ENCODE measurements around the gene ITGB3.

The ITGB3 gene

DNA sequence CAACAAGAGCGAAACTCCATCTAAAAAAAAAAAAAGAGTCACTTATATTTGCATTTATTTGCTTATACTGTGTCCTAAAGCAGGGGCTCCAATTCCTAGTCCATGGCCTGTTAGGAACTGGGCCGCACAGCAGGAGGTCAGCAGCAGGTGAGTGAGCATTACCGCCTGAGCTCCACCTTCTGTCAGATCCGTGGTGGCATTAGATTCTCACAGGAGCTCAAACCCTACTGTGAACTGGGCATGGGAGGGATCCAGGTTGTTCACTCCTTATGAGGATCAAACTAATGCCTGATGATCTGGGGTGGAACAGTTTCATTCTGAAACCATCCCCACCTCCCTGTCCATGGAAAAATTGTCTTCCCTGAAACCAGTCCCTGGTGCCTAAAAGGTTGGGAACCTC, 24.9 kb downstream of the ITGB3 start:
- no peak for DNase-seq

DNA sequence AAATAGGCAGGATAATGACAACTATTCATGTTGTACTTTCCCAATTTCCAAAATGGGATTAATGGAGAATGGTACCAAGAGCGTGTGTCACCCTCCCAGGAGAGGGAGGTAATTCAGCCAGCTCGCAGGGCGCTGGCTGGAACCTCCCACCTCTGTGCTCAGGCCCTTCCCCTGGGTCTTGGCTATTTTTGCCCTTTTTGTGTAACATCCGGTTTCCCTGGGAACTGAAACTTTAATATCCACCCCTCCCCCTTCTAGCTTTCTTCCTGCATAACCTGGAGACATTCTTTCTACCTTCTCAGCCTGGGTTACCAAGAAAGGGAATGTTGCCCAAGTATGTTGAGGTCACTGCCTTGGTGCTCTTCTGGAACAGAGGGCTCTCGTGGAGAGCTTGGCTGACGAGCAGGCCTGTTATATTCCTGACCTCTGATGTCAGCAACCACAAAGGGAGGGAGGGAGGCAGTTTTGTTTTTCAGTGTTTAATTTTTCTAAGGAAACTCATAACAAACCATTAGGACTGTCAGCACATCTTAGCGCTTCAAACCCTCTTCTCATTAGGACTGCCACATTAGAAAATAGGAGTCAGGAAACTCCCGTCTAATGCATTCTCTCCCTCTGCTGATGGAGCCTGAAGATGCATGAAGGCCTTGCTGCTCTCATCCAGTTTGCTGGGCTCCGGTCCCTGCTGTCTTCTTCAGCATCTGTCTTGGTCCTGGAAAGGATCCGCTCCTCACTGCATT, 25.6 kb downstream of the ITGB3 start:
- no peak for DNase-seq

DNA sequence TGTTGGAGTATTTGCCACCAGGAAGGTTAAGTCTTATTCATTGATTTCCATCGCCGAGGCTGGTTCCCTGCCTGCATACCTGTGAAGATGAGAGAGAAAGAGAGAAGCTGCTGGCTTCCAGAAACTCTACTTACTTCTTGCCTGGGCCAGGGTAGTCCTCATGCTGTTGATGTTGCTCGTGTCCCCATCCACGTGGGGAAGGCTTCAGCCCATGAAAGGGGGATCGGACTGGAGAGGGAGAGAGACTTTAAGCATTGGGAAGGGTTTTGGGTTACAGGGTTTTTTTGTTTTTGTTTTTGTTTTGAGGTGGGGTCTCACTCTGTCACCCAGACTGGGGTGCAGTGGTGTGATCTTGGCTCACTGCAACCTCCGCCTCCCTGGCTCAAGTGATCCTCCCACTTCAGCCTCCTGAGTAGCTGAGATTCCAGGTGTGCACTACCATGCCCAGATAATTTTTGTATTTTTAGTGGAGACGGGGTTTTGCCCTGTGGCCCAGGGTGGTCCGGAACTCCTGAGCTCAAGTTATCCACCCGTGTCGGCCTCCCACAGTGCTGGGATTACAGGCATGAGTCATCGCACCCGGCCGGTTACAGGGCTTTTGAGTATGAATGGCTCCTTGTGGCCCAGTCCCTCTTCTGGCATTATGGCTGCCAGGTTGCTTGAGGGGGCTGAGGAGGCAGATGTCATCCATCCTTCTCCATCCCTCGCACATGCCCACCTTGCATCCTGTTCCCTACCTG, 26.6 kb downstream of the ITGB3 start:
- no peak for DNase-seq

DNA sequence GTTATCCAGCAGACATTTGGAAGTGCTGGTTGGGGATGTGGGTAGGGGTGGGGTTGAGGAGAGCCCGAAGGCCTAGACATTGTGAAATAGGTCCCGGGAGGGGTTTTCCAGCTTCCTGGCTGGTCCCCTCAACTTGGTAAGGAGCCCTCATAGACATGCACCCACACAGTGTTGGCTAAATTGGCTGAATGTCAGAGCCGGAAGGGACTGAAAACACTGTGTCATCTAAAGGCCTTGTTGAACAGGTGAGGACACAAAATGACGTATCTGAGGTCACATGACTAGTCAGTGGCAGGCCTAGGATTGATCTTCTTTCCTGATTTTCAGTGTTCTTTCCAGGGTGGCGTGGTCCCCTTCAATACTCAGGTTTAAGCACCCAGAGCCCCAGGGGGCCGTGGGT, 27.6 kb downstream of the ITGB3 start:
- DNase-seq: no peak

DNA sequence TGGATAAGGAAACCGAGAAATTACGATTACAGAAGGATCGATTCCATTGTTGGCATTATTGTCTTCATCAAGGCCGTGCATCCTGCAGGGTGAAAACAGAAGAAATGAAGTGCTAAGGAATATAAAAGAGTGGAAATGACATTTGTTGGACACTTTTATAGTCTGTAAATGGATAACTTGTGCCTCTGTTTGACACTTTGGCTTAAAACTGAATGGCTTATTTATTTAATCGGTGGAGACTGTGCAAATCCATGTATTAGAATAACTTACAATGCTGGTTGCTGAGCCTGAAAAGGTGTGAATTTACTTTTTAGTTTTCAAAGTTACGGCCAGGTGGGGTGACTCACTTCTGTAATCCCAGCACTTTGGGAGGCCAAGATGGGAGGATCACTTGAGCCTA, 31.4 kb downstream of the ITGB3 start:
- DNase-seq: no peak

DNA sequence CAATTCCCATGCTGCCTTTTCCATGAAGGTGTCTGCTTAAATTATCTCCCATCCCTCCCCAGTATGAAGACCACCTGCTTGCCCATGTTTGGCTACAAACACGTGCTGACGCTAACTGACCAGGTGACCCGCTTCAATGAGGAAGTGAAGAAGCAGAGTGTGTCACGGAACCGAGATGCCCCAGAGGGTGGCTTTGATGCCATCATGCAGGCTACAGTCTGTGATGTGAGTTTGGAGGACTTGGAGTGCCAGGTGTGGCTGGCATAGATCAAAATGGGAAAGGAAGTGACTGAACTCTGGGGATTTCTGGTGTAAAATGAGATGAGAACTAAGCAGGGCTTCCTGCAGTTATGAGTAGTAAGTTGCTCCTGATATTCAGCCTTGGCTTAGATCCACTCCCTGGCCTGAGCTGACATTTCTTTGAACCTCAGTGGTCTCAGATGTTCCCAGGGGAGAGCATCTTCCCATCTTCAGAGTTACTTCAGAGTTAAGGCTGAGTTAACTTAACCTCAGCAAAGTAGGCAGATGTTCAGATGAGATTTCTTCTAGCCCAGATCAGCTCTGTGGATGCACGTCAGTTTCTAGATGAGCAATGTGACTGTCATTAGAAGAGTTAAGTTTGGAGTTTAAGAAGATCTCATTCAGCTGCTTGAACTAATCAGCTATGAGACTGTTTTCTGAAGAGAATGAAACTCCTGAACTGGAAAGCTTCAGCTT, 32.7 kb downstream of the ITGB3 start:
- DNase-seq: no peak

DNA sequence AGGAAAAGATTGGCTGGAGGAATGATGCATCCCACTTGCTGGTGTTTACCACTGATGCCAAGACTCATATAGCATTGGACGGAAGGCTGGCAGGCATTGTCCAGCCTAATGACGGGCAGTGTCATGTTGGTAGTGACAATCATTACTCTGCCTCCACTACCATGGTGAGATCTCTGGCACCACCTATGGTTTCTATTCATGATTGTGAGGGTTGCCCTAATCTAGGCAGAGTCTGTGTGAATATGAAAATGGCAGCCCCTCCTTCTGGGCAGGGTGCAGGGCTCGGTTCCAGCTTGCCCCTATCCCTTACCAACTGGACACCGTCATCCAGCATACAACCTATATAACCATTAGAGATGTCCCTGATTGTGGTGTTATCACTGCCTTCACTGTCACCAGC, 33.4 kb downstream of the ITGB3 start:
- DNase-seq: no peak

DNA sequence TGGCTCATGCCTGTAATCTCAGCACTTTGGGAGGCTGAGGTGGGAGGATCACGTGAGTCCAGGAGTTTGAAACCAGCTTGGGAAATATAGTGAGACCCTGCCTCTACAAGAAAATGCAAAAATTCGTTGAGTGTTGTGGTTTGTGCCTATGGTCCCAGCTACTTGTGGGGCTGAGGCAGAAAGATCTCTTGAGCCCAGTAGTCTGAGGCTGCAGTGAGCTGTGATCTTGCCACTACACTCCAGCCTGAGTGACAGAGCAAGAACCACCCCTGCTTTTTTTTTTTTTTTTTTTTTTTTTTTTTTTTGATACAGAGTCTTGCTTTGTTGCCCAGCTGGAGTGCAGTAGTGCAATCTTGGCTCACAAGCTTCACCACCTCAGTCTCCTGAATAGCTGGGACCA, 34.0 kb downstream of the ITGB3 start:
- peak; percentile 24 for DNase-seq

DNA sequence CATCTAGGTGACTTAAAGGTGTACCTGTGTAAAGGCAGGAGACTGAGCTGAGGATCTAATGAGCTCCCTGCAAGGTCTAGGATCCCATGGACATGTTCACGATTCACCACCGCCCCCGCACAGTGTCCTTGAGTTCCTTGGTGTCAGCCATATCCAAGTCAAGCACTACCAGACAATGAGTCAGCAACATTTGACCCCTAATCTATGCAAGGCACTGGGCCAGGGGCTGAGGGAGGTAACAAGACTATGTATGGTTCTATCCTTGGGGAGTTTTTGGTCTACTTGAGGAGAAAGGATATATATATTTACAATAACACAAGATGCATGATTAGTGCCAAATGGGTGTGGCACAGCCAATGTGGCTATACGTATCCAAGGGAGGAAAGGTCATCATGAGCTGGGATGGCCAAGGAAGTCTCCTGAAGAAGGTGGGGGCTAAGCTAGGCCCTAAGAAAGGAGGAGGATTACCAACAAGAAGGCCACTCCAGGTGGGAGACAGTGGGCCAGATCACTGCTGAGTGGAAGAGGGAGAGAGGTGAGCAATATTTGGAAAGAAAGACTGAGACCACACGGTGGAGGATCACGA, 35.0 kb downstream of the ITGB3 start:
- DNase-seq: peak; percentile 90

DNA sequence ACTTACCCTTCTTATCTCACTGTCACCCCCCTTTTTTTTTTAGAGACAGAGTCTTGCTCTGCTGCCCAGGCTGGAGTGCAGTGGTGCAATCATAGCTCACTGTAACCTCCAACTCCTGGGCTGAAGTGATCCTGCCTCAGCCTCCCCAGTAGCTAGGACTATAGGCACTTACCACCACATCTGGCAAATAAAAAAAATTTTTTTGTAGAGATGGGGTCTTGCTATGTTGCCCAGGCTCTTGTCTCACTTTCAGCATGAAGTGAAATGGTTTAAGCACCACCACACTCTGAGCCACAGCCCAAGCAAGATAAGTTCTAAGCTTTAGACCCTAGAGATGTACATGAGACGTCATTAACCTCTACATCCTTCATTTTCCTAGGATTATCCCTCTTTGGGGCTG, 35.7 kb downstream of the ITGB3 start:
- no peak for DNase-seq

DNA sequence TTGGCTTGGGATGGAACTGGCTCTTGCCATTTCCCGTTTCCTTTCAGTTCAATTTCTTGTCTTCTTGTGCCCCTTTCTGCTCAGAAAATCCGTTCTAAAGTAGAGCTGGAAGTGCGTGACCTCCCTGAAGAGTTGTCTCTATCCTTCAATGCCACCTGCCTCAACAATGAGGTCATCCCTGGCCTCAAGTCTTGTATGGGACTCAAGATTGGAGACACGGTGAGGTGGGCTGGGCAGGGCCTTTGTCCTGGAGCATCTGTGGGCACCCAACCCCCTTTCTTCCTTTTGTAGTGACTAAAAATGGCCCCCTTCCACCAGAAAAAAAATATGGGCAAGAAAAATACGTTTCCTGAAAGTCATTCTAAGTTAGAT, 37.2 kb downstream of the ITGB3 start:
- no peak for DNase-seq

DNA sequence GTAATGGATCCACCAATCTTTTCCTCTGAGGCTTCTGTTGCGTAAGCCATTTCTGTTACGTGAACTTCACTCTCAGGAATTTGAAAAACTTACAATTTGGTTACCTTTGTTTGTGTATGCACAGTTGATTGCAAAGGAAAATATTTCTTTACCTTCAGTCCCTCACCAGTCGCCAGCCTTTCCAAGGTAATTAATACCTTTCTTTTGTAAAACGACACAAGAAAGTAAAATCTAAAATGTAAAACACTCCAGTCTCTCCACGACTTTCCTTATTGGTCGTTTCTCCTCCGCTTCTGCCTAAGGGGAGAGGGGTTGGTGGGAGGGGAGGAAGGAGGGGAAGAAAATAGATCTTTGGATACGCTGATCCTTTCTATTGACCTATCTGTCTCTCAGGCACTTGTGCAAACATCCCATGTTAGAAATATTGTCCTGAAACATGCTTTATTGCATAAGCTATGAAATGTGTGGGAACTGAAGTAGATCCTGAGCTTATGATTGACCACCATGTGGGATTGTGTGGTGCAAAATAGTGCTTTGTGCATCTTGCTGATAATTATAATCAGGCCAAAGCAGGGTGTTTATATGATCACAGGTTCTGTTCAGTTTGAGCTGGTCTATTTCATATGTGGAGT, 37.7 kb downstream of the ITGB3 start:
- peak; percentile 80 for DNase-seq

DNA sequence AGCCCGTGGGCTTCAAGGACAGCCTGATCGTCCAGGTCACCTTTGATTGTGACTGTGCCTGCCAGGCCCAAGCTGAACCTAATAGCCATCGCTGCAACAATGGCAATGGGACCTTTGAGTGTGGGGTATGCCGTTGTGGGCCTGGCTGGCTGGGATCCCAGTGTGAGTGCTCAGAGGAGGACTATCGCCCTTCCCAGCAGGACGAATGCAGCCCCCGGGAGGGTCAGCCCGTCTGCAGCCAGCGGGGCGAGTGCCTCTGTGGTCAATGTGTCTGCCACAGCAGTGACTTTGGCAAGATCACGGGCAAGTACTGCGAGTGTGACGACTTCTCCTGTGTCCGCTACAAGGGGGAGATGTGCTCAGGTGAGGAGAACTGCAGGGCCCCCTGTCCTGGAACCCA, 38.6 kb downstream of the ITGB3 start:
- DNase-seq: no peak

DNA sequence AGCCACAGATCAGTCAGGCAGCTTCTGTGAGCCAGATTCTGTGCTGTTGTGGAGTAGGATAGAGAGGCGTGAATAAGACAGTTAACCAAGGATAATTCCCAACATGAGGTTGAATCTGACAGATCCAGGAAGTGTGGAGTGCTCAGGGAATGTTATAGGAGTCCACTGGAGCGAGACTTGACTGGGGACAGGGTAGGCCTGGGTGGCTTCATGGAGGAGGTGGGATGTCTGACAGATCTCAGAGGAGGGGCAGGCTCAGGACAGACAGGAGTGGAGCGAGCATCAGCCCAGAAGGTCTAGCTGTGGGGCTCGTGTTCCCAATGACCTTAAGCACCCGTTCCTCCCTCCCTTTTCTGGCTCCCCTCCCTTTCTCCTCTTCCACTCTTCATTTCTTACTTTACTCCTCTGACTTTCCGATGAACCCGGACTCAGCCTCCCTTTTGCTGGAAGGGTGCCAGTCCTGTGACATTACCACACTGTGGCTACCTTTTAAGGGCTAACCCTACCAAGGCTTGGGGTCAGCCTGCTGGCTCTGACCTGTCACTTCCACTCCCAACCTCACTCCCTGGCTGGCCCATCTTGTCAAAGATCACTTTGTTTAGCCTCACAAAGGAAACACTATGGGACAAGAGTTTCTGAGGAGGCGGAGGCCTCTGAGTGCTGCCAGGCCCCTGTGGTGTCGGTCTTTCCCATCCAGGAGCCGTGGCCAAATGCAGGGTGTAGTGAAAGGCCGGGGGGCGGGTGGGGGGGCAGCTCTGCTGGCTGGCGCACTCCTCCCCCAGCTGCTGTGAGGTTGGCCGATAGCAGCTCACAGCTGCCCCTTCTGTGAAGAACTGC, 41.6 kb downstream of the ITGB3 start:
- DNase-seq: no peak

DNA sequence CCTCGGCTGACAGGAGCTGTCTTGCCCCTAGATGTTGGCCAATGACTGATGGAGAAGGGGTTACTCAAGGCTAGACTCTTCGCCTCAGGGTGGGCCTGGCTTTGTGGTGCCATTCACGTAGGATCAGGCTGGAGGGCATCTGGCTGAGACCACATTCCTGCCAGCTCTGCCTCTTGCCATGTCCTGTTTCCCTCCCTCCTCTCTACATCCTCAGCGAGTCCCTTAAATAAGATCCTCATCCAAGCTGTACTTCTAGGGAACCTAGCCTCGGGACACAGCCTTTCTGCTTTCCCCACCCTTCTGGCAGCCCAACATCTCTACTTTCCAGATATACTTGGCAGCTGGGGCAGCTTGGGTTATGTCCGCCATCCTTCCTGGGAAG, 42.2 kb downstream of the ITGB3 start:
- DNase-seq: no peak

DNA sequence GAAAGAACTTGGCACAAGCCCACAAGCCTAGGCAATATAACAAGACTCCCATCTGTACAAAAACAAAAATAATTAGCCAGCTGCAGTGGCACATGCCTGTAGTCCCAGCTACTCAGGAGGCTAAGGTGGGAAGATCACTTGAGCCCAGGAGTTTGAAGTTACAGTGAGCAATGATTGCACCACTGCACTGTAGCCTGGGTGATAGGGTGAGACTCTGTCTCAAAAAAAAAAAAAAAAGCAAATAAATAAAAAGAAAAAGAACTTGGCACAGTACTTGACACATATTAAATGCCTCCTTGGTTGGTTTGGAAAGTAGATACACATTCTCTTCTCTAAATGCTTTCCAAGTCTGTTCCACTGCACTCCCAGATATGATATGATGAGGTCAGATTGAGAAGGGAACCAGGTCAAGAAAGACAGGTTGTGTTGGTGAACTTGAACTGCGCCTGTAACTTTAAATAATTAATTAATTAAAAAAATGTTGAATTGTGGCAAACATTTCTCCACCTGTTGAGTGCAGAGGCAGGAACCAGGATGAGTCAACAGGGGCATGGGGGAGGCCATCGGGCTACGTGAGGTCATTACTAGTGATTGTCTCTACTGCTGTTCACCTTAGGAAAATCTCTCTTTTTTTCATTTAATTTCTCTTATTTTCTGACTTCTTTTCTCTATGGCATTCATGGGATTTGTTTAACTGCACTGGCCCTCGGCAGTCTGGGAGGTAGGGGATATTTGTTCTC, 44.2 kb downstream of the ITGB3 start:
- no peak for DNase-seq

DNA sequence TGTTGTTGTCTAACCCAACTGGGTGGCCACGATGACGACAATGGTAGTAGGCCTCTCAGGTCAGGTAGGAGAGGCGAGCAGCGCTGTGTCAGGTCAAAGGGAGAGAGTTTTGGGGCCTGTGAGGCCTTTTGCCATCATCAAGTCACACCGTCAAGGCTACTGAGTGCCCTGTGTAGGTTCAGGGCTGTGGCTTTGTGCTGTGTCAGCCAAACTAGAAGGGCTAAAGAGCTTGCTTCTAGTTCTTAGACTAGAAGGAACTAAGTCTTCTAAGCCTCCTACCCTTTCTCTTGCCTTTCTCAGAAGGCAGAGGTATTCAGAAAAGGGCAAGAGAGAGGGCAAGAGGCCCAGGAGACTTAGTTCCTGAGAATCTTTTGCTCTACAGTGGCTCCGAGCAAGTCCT, 45.1 kb downstream of the ITGB3 start:
- no peak for DNase-seq

DNA sequence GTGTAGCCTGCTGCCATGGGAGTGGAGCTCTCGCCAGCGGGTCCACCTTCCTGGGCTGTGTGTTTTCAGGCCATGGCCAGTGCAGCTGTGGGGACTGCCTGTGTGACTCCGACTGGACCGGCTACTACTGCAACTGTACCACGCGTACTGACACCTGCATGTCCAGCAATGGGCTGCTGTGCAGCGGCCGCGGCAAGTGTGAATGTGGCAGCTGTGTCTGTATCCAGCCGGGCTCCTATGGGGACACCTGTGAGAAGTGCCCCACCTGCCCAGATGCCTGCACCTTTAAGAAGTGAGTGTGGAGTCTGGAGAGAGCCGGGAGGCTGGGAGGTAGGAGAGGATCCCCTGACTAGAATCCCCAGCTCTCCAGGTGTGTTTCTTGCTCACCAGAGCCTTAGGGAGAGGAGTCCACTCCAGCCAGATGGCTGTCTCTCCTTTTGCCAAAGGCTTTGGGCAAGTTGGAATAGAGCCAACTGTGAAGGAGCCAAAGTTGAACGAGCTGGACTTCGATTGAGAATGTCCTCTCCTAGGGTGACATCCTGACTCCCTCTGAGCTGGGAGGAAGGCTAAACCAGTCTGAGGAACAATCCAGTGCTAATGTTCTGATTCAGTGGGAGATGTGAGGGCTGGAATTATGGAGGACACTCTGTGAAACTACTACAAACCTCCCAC, 45.7 kb downstream of the ITGB3 start:
- DNase-seq: no peak

DNA sequence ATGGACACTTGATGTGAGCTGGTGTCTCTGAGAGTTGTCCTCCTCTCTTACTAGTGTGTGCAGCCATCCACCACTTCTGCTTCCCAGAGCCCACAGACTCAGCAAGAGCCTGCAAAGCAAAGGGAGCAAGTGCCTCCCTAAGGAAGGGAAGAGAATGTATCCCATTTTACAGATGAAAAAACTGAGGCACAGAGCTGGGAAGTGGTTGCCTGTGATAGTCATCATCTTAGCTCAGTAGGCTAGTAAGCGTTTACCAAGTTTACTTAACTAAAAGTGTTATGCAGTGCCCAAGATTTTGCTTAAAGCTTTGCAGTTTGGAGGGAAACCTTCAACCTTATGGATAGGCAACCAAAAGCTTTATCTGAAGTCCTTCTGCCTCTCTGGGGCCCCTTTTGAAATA, 47.1 kb downstream of the ITGB3 start:
- no peak for DNase-seq

DNA sequence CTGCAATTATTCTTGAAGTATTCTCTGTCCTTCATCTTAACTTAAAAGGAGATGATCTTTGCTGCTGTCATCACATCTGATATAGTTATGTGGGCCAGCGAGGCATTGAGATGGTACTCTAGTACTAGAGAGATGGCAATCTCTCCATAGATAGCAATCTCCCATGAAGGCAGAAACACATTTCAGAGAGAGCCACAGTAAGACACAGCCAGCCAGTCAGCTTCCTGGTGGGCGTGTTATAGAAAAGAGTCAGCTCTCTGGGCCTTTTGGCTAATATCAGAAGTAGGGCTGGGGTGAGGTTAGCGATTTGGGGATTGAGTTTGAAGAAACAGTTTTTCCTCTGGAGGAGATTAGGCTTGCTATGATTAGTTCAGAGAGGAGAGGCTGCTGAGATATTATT, 47.5 kb downstream of the ITGB3 start:
- DNase-seq: peak; percentile 63

DNA sequence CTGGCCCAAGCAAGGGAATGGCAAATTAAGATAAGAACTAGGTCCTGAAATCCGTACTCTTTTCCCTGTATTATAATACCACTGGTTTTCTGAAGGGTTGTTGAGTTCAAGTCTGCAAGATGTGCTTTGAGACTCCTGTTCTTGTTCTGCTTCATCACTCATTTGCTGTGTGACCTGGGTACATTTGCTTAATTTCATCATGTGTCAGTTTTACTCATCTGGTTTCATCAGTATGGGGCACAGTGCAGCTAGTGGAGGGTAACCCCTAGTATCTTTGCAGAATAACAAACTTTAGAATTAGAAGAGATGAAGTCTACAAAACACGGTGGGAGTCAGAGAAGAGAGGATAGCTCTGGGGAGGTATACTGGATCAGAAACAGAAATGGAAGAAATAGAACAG, 48.2 kb downstream of the ITGB3 start:
- DNase-seq: no peak

Measured in hematopoietic multipotent progenitor cell treated with erythropoietin and hydrocortisone succinate and interleukin-3 and kit ligand, for 6 days (in vitro differentiated cells).